Neural progenitor cell (in vitro differentiated cells): ENCODE measurements around the gene KIAA2012. TPM values are rescaled to one million over a fixed set of nuclear protein-coding genes. Genes with fewer than 3 reads are reported as not detected.

ENCODE experiments used
- DNase-seq: peaks from one replicate; pipeline ENCODE4 v3.0.0-alpha.2; 2016; ENCODE audit warnings: low spot score
- H2AFZ ChIP-seq: fragments of 200-600 bp; sonication (generic); replicated peaks from 2 replicates; pipeline ENCODE4 v1.6.1; 2016; ENCODE audit warnings: antibody characterized with exemption
- H3F3A ChIP-seq: fragments of 200-600 bp; sonication (generic); 2 replicates; pipeline ENCODE4 v1.6.1; 2016; ENCODE audit warnings: antibody characterized with exemption, low read depth
- H3K27ac ChIP-seq: fragments of 200-600 bp; sonication (generic); 2 replicates; pipeline ENCODE4 v1.5.1; 2016; ENCODE audit warnings: mild to moderate bottlenecking
- H3K27me3 ChIP-seq: fragments of 200-600 bp; sonication (generic); 2 replicates; pipeline ENCODE4 v1.6.1; 2016; ENCODE audit warnings: mild to moderate bottlenecking, moderate library complexity
- H3K36me3 ChIP-seq: fragments of 200-600 bp; sonication (generic); 2 replicates; pipeline ENCODE4 v1.5.1; 2016
- H3K4me1 ChIP-seq: fragments of 200-600 bp; sonication (generic); 2 replicates; pipeline ENCODE4 v1.6.1; 2016; ENCODE audit warnings: mixed run types
- H3K4me2 ChIP-seq: fragments of 200-600 bp; sonication (generic); 2 replicates; pipeline ENCODE4 v1.6.1; 2016
- H3K4me3 ChIP-seq: fragments of 200-600 bp; sonication (generic); 2 replicates; pipeline ENCODE4 v1.5.1; 2016
- H3K79me2 ChIP-seq: fragments of 200-600 bp; sonication (generic); 2 replicates; pipeline ENCODE4 v1.6.1; 2016; ENCODE audit warnings: low read depth
- H3K9ac ChIP-seq: fragments of 200-600 bp; sonication (generic); 2 replicates; pipeline ENCODE4 v1.6.1; 2016
- H3K9me3 ChIP-seq: fragments of 200-600 bp; sonication (generic); 2 replicates; pipeline ENCODE4 v1.5.1; 2016; ENCODE audit warnings: low read depth
- H4K20me1 ChIP-seq: fragments of 200-600 bp; sonication (generic); 2 replicates; pipeline ENCODE4 v1.6.1; 2016; ENCODE audit warnings: low read depth
- H3K27ac Mint-ChIP-seq: 3 replicates; pipeline ENCODE4 v1.8.0; 2021; ENCODE audit warnings: mixed read lengths
- H3K27me3 Mint-ChIP-seq: 2 replicates; pipeline ENCODE4 v1.8.0; 2022; ENCODE audit warnings: low read depth, mild to moderate bottlenecking, inconsistent platforms, moderate library complexity, mixed read lengths; ENCODE audit not compliant: insufficient read depth
- H3K36me3 Mint-ChIP-seq: 3 replicates; pipeline ENCODE4 v1.8.0; 2021; ENCODE audit warnings: mixed read lengths
- H3K4me1 Mint-ChIP-seq: 3 replicates; pipeline ENCODE4 v1.8.0; 2021; ENCODE audit warnings: mixed read lengths
- H3K4me3 Mint-ChIP-seq: 3 replicates; pipeline ENCODE4 v1.8.0; 2021; ENCODE audit warnings: mild to moderate bottlenecking, moderate library complexity, mixed read lengths
- H3K9me3 Mint-ChIP-seq: 3 replicates; pipeline ENCODE4 v1.8.0; 2020; ENCODE audit warnings: mixed read lengths
- EZH2 ChIP-seq: fragments of 200-600 bp; sonication (generic); IDR thresholded peaks from 2 replicates; pipeline ENCODE4 v1.6.1; 2017; ENCODE audit warnings: antibody characterized with exemption, mild to moderate bottlenecking, moderate library complexity
- EZH2phosphoT487 ChIP-seq: fragments of 200-600 bp; sonication (generic); IDR thresholded peaks from 2 replicates; pipeline ENCODE4 v1.6.1; 2017; ENCODE audit warnings: antibody characterized with exemption
- total RNA-seq: library from RNA; depleted of rRNA; stranded (reverse); fragments of >200 nt; gene quantifications from 2 replicates; pipeline ENCODE4 v1.2.3, GENCODE V29; 2015; ENCODE audit warnings: low replicate concordance
- TF ChIP-seq, protein P1 (sequence below): fragments of 200-600 bp; sonication (generic); IDR thresholded peaks from 2 replicates; pipeline ENCODE4 v1.5.1; 2017; ENCODE audit warnings: antibody characterized with exemption, mild to moderate bottlenecking

The KIAA2012 gene
- total RNA-seq, 1 donor from 2014 or later, result not detected

DNA sequence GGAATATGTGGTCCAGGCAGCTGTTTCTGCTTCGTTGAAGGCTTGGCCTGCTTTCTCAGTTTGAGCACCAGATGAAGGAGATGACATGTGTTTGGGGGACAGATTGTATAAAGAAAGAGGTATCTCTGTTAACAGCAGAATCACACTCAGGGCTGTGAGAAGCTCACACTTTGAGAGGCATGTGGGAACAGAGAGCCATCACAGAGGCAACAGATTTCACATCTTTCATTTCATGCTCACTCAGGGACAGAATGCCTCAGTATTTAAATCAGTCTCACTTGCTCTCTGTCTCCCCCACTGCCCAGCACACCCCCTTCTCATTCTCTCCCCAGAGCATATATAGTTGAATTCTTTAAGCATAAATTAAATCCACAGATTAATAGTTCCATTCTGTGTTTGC is 37.4 kb downstream of the KIAA2012 start:
- no peaks in the 10 kb centered on the region for H3K9me3 Mint-ChIP-seq
- peak overlapping the region; percentile 57 for H3K27ac Mint-ChIP-seq

DNA sequence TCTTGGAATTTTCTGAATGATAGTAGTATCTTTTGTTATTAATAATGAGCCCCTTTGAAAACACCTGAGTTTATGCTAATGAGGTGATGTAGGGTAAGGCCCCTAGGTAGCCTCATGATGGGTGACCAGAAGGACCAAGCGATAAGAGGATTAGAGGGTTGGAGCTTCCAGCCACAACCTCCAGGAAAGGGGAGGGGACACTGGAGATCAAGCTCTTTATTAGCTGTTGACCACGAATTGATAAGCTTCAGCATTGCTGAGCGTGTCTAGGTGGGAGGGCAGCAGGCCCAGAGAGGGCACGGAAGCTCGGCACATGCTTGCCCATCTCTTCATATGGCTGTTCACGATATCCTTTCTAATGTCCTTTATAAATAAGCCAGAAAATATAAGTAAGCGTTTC is 39.0 kb downstream of the KIAA2012 start:
- Mint-ChIP-seq H3K4me3 (no peak overlapping the region), H3K36me3 (no peaks in the 10 kb centered on the region), H3K27me3 (peaks cover 15% of the 10 kb centered on the region), H3K9me3 (no peaks in the 10 kb centered on the region), H3K27ac (no peak overlapping the region), H3K4me1 (peaks cover 34% of the 10 kb centered on the region)
- no peaks in the 10 kb centered on the region for H3K27me3 ChIP-seq
- no peak overlapping the region for H2AFZ ChIP-seq
- no peaks in the 10 kb centered on the region for H3K36me3 ChIP-seq
- no peaks in the 10 kb centered on the region for H4K20me1 ChIP-seq
- H3K9me3 ChIP-seq, result no peaks in the 10 kb centered on the region
- no peak for DNase-seq
- no peak overlapping the region for H3K4me3 ChIP-seq
- H3K4me2 ChIP-seq, result no peak overlapping the region
- peaks cover 7% of the 10 kb centered on the region for H3K4me1 ChIP-seq
- peaks cover 9% of the 10 kb centered on the region for H3F3A ChIP-seq
- no peak overlapping the region for H3K27ac ChIP-seq
- no peak overlapping the region for H3K9ac ChIP-seq
- H3K79me2 ChIP-seq, result no peaks in the 10 kb centered on the region
- TF ChIP-seq, protein P1, sequence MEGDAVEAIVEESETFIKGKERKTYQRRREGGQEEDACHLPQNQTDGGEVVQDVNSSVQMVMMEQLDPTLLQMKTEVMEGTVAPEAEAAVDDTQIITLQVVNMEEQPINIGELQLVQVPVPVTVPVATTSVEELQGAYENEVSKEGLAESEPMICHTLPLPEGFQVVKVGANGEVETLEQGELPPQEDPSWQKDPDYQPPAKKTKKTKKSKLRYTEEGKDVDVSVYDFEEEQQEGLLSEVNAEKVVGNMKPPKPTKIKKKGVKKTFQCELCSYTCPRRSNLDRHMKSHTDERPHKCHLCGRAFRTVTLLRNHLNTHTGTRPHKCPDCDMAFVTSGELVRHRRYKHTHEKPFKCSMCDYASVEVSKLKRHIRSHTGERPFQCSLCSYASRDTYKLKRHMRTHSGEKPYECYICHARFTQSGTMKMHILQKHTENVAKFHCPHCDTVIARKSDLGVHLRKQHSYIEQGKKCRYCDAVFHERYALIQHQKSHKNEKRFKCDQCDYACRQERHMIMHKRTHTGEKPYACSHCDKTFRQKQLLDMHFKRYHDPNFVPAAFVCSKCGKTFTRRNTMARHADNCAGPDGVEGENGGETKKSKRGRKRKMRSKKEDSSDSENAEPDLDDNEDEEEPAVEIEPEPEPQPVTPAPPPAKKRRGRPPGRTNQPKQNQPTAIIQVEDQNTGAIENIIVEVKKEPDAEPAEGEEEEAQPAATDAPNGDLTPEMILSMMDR, result no peak
- no peak for TF ChIP-seq EZH2
- no peak for TF ChIP-seq EZH2phosphoT487

More for the DNA sequence above, 37.4 kb downstream of the KIAA2012 start:
- Histone ChIP-seq H3K9ac (no peak overlapping the region), H3K27me3 (no peaks in the 10 kb centered on the region), H4K20me1 (no peaks in the 10 kb centered on the region), H3K79me2 (no peaks in the 10 kb centered on the region), H3K27ac (no peak overlapping the region), H3K4me3 (no peak overlapping the region), H3K4me2 (no peak overlapping the region), H3F3A (peaks cover 9% of the 10 kb centered on the region), H3K9me3 (no peaks in the 10 kb centered on the region), H3K4me1 (peaks cover 7% of the 10 kb centered on the region), H2AFZ (no peak overlapping the region), H3K36me3 (no peaks in the 10 kb centered on the region)
- TF ChIP-seq, protein P1, result no peak
- TF ChIP-seq EZH2phosphoT487 (no peak), EZH2 (no peak)
- DNase-seq, result no peak
- no peaks in the 10 kb centered on the region for H3K36me3 Mint-ChIP-seq
- peaks cover 15% of the 10 kb centered on the region for H3K27me3 Mint-ChIP-seq
- H3K4me3 Mint-ChIP-seq, result no peak overlapping the region
- peaks cover 38% of the 10 kb centered on the region for H3K4me1 Mint-ChIP-seq

DNA sequence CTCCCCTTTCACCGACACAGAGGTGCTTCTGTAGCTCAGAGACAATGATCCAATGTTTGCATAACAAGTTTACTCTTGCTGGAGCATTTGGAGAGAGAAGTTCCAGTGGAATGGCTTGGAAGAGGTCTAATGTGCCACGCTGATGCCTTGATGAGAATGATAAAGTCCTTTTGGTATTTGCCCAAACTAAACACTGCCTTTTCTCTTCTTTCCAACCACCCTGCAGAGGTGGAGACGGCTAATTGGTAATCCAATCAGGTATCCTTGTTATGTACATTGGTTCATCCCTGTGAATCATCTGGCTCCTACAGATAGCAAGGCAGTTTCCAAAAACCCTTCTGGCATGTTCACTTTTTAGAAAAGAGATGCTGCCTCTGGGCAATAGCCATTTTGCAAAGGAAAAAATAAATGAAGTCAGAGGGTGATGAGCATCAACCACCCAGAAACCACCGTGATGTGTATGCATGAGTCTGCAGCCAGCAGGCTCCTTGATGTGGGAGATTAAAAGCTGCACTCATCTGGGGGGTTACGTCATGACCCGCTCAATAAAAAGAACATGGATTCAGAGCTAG is 40.6 kb downstream of the KIAA2012 start:
- Histone ChIP-seq H3K4me1 (peaks cover 7% of the 10 kb centered on the region), H3K9me3 (no peaks in the 10 kb centered on the region), H3K27ac (no peak overlapping the region), H3K27me3 (no peaks in the 10 kb centered on the region), H3K9ac (no peak overlapping the region), H3K79me2 (no peaks in the 10 kb centered on the region), H3K36me3 (no peaks in the 10 kb centered on the region), H3F3A (peaks cover 9% of the 10 kb centered on the region), H2AFZ (no peak overlapping the region), H3K4me3 (no peak overlapping the region), H4K20me1 (no peaks in the 10 kb centered on the region), H3K4me2 (no peak overlapping the region)
- no peak for DNase-seq
- H3K4me1 Mint-ChIP-seq, result peaks cover 34% of the 10 kb centered on the region
- TF ChIP-seq, protein P1, result no peak
- no peak for TF ChIP-seq EZH2
- no peak for TF ChIP-seq EZH2phosphoT487
- no peak overlapping the region for H3K27ac Mint-ChIP-seq
- H3K4me3 Mint-ChIP-seq, result no peak overlapping the region
- H3K36me3 Mint-ChIP-seq, result no peaks in the 10 kb centered on the region
- H3K27me3 Mint-ChIP-seq, result peaks cover 8% of the 10 kb centered on the region
- peaks cover 2% of the 10 kb centered on the region for H3K9me3 Mint-ChIP-seq
